PC-3 (cell line): ENCODE data around the gene DND1. TPM values are rescaled to one million over a fixed set of nuclear protein-coding genes. Genes with fewer than 3 reads are reported as not detected.

Source experiments
- ATAC-seq: fragments of 200-7000 bp; cut with Tn5 transposase; 2 replicates; pipeline ENCODE4 v1.9.1; 2020; ENCODE audit warnings: mild to moderate bottlenecking, moderate library complexity
- BruUV-seq: library from RNA; stranded (reverse); fragments of 400-500 nt; replicated peaks from 2 replicates; lab custom pipeline; 2021; lab: Mats Ljungman, UMichigan
- CTCF ChIA-PET: fragments of 300-600 bp; sonication (Branson Sonifier 250); formaldehyde crosslinking; loops from one replicate; lab custom pipeline; 2022; ENCODE audit warnings: antibody characterized with exemption; lab: Charles Lee
- POLR2A ChIA-PET: fragments of 300-600 bp; sonication (Branson Sonifier 250); formaldehyde crosslinking; loops from one replicate; lab custom pipeline; 2022; ENCODE audit warnings: antibody characterized with exemption; ENCODE audit not compliant: unreplicated experiment; lab: Charles Lee
- DNase-seq: peaks from one replicate; pipeline ENCODE4 v3.0.0-alpha.2; 2015
- H2AFZ ChIP-seq: fragments of 300-600 bp; sonication (generic); 2 replicates; pipeline ENCODE4 v1.6.0; 2016; ENCODE audit warnings: antibody characterized with exemption, low read length
- H3F3A ChIP-seq: fragments of 300-600 bp; sonication (generic); one replicate; pipeline ENCODE4 v1.6.0; 2017; ENCODE audit warnings: antibody characterized with exemption, low read length, control low read depth, mild to moderate bottlenecking; ENCODE audit not compliant: unreplicated experiment
- H3K27ac ChIP-seq: fragments of 300-600 bp; sonication (generic); 2 replicates; pipeline ENCODE4 v1.5.1; 2016; ENCODE audit warnings: mild to moderate bottlenecking, low read length
- H3K27me3 ChIP-seq: fragments of 300-600 bp; sonication (generic); 2 replicates; pipeline ENCODE4 v1.6.1; 2016; ENCODE audit warnings: low read length, mixed read lengths
- H3K36me3 ChIP-seq: fragments of 300-600 bp; sonication (generic); 2 replicates; pipeline ENCODE4 v1.6.1; 2016; ENCODE audit warnings: low read depth, mixed run types, low read length, mixed read lengths
- H3K4me1 ChIP-seq: fragments of 300-600 bp; sonication (generic); 2 replicates; pipeline ENCODE4 v1.5.1; 2016; ENCODE audit warnings: low read length; ENCODE audit not compliant: insufficient read depth
- H3K4me2 ChIP-seq: fragments of 300-600 bp; sonication (generic); 2 replicates; pipeline ENCODE4 v1.6.0; 2016; ENCODE audit warnings: low read length
- H3K4me3 ChIP-seq: fragments of 300-600 bp; sonication (generic); 2 replicates; pipeline ENCODE4 v1.5.1; 2016; ENCODE audit warnings: mild to moderate bottlenecking, low read length, mixed read lengths
- H3K79me2 ChIP-seq: fragments of 300-600 bp; sonication (generic); 2 replicates; pipeline ENCODE4 v1.6.1; 2017; ENCODE audit warnings: low read length, mixed read lengths
- H3K9ac ChIP-seq: fragments of 300-600 bp; sonication (generic); 2 replicates; pipeline ENCODE4 v1.6.0; 2016; ENCODE audit warnings: mild to moderate bottlenecking, low read length
- H3K9me2 ChIP-seq: fragments of 300-600 bp; sonication (generic); replicated peaks from 2 replicates; pipeline ENCODE4 v1.6.1; 2016; ENCODE audit warnings: mixed run types, low read length, mixed read lengths
- H3K9me3 ChIP-seq: fragments of 300-600 bp; sonication (generic); 2 replicates; pipeline ENCODE4 v1.6.1; 2016; ENCODE audit warnings: low read length, mixed read lengths
- H4K20me1 ChIP-seq: fragments of 300-600 bp; sonication (generic); 2 replicates; pipeline ENCODE4 v1.6.1; 2016; ENCODE audit warnings: low read length, mixed read lengths
- EZH2 ChIP-seq: fragments of 300-600 bp; sonication (generic); IDR thresholded peaks from one replicate; pipeline ENCODE4 v1.6.1; 2017; ENCODE audit warnings: antibody characterized with exemption, mild to moderate bottlenecking, low read length; ENCODE audit not compliant: unreplicated experiment
- EZH2phosphoT487 ChIP-seq: fragments of 300-600 bp; sonication (generic); IDR thresholded peaks from 2 replicates; pipeline ENCODE4 v1.6.1; 2018; ENCODE audit warnings: mild to moderate bottlenecking, antibody characterized with exemption, low read length, borderline replicate concordance
- intact Hi-C: fragments of 100-400 bp; cut with micrococcal nuclease; formaldehyde crosslinking; loops from 2 replicates; pipeline ENCODE4 v1.9.0; 2023
- total RNA-seq: library from RNA; depleted of rRNA; stranded (reverse); fragments of >200 nt; gene quantifications from 2 replicates; pipeline ENCODE4 v1.2.3, GENCODE V29; 2014
- TF ChIP-seq, protein P1 (sequence below): fragments of 300-600 bp; sonication (generic); conservative IDR thresholded peaks from 2 replicates; pipeline ENCODE4 v1.5.1; 2017; ENCODE audit warnings: antibody characterized with exemption, low read depth, mild to moderate bottlenecking, low read length

DND1 gene
- total RNA-seq, 1 experiment from 2014 or later = 1.1 TPM

DNA sequence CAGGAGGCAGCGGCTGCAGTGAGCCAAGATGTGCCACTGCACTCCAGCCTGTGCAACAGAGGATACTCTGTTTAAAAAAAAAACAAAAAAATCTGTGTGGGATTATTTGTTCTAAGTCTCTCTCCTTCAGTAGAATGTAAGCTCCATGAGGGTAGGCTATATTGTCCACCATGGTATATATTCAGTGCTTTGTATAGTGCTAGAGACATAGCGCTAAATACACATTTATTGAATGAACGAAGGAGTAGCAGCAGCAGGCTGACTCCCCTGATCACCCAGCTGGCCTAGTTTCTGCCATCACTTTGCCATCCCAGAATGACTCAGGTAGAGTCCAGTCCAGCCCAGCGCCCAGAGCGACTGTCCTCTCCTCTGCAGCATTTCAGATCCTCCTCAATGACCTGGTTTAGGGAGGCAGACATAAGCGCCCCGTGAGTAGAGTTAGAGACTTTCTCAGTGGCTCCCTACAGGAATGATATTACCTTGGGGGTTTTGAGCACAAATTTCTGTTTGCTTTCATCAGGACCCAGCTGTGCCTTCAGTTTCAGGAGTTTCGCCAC, 17.1 kb upstream of the DND1 start:
- peaks cover 62% of the 10 kb centered on the region for H3K79me2 ChIP-seq

DNA sequence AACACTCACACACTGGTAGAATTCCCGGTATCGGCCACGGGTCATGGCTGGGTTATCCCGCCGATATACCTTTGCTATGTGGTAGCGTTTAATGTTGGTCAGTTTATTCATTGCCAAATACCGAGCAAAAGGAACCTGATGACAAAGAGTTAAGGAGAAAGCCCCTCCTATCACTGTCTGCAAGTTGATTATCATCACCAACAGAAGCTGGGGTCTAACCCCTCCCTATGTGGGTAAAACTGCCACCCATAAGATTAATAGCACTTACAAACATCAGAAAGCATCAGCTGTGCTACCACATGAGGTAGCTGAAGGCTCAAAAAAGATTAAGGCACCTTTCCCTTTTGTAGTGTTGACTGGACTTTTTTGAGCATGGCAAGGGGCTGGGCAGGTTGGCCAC, 5.6 kb upstream of the DND1 start:
- CTCF ChIA-PET = no interaction called here
- POLR2A ChIA-PET = no interaction called here
- no peak overlapping the region for H3K27ac ChIP-seq
- H3K36me3 ChIP-seq = peaks cover 5% of the 10 kb centered on the region; the same call in 1 of the 2 replicates
- H3K79me2 ChIP-seq = no peaks in the 10 kb centered on the region
- no peaks in the 10 kb centered on the region for H3K4me1 ChIP-seq
- H3K4me3 ChIP-seq = no peak overlapping the region
- TF ChIP-seq, protein P1, sequence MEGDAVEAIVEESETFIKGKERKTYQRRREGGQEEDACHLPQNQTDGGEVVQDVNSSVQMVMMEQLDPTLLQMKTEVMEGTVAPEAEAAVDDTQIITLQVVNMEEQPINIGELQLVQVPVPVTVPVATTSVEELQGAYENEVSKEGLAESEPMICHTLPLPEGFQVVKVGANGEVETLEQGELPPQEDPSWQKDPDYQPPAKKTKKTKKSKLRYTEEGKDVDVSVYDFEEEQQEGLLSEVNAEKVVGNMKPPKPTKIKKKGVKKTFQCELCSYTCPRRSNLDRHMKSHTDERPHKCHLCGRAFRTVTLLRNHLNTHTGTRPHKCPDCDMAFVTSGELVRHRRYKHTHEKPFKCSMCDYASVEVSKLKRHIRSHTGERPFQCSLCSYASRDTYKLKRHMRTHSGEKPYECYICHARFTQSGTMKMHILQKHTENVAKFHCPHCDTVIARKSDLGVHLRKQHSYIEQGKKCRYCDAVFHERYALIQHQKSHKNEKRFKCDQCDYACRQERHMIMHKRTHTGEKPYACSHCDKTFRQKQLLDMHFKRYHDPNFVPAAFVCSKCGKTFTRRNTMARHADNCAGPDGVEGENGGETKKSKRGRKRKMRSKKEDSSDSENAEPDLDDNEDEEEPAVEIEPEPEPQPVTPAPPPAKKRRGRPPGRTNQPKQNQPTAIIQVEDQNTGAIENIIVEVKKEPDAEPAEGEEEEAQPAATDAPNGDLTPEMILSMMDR = no peak
- TF ChIP-seq EZH2 = no peak
- TF ChIP-seq EZH2phosphoT487 = no peak
- DNase-seq = no peak
- ATAC-seq = no peak
- BruUV-seq = no TSS peak
- no peaks in the 10 kb centered on the region for H4K20me1 ChIP-seq
- no peak overlapping the region for H3K4me2 ChIP-seq
- intact Hi-C loops = no loop called here
- H3K27me3 ChIP-seq = no peaks in the 10 kb centered on the region
- H3F3A ChIP-seq = no peaks in the 10 kb centered on the region
- no peak overlapping the region for H3K9ac ChIP-seq
- no peak overlapping the region for H2AFZ ChIP-seq
- H3K9me3 ChIP-seq = no peaks in the 10 kb centered on the region
- H3K9me2 ChIP-seq = no peaks in the 10 kb centered on the region

More for the DNA sequence above, 17.1 kb upstream of the DND1 start:
- Histone ChIP-seq H3K9ac (peak overlapping the region; percentile 96), H3K4me1 (peaks cover 7% of the 10 kb centered on the region; the same call in 1 of the 2 replicates), H3K27me3 (no peaks in the 10 kb centered on the region), H3F3A (no peaks in the 10 kb centered on the region), H3K27ac (peak overlapping the region; percentile 71), H4K20me1 (no peaks in the 10 kb centered on the region), H3K4me2 (peak overlapping the region; percentile 85), H3K9me2 (no peaks in the 10 kb centered on the region), H3K4me3 (peak overlapping the region; percentile 92), H2AFZ (peak overlapping the region; percentile 82; the same call in 1 of the 2 replicates), H3K9me3 (no peaks in the 10 kb centered on the region), H3K36me3 (peaks cover 6% of the 10 kb centered on the region; the same call in 1 of the 2 replicates)
- CTCF ChIA-PET = interaction anchor here (0.5 to 0.7 kb wide), 2 partner anchors 31 to 143 kb away, joined by 3 read pairs; partner anchors contain the start of gene EIF4EBP3
- ATAC-seq = peak; percentile 10; the same call in 1 of the 2 replicates
- TSS peak; percentile 64 for BruUV-seq
- DNase-seq = peak; percentile 12
- TF ChIP-seq EZH2 = no peak
- TF ChIP-seq, protein P1 = no peak
- TF ChIP-seq EZH2phosphoT487 = no peak
- POLR2A ChIA-PET = interaction anchor here (0.6 to 0.9 kb wide), 5 partner anchors 10 to 345 kb away, joined by 4 to 8 read pairs (median 4); partner anchors contain the start of gene ZMAT2
- intact Hi-C loops = no loop called here

DNA sequence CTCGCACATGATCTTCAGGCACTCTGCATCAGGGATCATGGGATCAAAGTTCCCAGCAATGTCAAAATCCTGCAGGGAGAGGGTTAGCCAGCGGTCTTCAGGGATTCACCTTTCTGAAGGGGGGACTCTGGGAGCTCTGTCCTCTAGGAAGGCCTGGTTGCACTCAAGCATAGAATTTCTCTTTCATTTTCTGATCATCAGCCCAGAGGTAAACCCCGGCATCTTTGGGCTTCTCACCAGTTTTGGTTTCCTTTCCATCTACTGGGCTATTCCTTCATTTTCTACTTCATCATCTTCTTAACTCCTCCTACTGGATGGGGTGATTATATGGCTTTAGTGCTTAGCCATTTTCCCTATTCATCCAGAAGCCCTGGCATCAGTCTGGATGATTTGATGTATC, 4.6 kb upstream of the DND1 start:
- Histone ChIP-seq H3K4me2 (no peak overlapping the region), H3K9me2 (no peaks in the 10 kb centered on the region), H3K27me3 (no peaks in the 10 kb centered on the region), H3K36me3 (peaks cover 5% of the 10 kb centered on the region; the same call in 1 of the 2 replicates), H4K20me1 (no peaks in the 10 kb centered on the region), H3K79me2 (no peaks in the 10 kb centered on the region), H3K4me1 (no peaks in the 10 kb centered on the region), H3K4me3 (no peak overlapping the region), H3K27ac (no peak overlapping the region), H2AFZ (no peak overlapping the region), H3K9me3 (no peaks in the 10 kb centered on the region), H3F3A (no peaks in the 10 kb centered on the region), H3K9ac (no peak overlapping the region)
- ChIA-PET CTCF (no interaction called here), POLR2A (no interaction called here)
- TF ChIP-seq EZH2 = no peak
- TF ChIP-seq, protein P1 = no peak
- TF ChIP-seq EZH2phosphoT487 = no peak
- intact Hi-C loops = no loop called here
- BruUV-seq = no TSS peak
- DNase-seq = no peak
- no peak for ATAC-seq
